ENCODE data around the gene LGALS9.

The LGALS9 gene

DNA sequence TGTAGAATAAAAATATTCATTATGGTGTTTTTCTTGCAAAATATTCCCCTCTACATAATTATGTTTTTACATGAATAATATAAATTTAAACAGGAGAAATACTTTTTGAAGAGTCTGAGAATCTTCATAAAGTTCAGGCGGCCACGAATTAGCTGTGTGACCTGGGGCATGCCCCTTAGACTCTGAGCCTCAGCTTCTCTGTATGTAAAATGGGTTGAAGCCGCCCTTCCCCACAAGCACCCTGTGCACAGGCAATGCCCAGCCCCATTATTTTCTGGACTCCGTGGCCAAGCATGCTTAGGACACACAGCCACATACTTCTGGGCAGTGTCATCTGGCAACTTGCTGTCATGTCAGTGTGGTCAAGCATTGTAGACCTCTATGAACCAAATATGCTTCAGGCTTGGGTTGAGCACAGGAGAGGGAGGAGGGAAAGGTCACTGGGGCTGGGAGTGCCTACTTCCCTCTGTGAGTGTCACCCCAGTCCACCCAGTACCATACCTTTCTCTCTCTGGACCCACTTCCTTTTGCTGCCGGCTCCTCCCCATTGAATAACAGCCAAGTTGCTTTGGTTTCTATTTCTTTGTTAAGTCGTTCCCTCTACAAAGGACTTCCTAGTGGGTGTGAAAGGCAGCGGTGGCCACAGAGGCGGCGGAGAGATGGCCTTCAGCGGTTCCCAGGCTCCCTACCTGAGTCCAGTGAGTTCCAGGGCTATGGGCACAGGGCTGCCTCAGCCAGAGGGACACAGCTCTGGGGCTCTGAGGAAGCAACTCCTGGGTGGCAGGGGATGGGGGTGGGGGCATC is at the start of gene LGALS9:
Gene LGALS9 (plus strand): TSS at position 582 of the 804 bp plus-strand sequence. CDS start 78 bp downstream, at position 660.
- DNase-seq (ENCODE audit: low read depth, low spot score): no peak

DNA sequence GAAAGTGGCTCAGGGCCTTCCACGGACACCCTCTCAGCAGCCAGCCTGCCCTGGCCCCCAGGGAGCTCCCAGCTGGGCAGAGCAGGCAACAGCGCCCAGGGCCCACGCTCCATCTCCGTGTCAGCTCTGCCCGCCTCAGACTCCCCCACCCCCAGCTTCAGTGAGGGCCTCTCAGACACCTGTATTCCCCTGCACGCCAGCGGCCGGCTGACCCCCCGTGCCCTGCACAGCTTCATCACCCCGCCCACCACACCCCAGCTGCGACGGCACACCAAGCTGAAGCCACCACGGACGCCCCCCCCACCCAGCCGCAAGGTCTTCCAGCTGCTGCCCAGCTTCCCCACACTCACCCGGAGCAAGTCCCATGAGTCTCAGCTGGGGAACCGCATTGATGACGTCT is 48.3 kb upstream of the LGALS9 start:
- no peak for DNase-seq (ENCODE audit: low read depth, low spot score)

DNA sequence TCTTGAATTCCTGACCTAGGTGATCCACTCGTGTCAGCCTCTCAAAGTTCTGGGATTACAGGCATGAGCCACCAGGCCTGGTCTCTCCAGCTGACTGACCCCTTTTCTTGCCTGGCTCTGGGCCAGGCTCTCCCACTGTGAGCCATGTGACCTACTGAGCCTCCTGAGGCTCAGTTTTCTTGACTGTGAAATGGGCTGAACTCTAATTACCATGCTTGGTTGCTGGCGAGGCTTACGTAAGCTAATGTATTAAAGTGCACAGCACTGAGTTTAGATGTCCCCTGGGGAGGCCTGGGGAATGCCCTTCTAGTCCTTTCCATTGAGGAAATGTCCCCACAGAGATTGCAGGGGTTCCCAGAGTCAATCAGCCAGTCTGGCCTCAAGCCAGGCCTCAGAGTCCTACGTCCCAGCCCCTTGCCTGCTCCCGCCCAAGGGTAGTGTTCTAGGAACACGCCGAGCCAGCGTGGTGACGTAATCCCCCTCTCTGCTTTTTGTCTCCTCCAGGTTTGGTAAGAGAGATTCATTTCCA is 45.8 kb upstream of the LGALS9 start:
- no peak for DNase-seq (ENCODE audit: low read depth, low spot score)

DNA sequence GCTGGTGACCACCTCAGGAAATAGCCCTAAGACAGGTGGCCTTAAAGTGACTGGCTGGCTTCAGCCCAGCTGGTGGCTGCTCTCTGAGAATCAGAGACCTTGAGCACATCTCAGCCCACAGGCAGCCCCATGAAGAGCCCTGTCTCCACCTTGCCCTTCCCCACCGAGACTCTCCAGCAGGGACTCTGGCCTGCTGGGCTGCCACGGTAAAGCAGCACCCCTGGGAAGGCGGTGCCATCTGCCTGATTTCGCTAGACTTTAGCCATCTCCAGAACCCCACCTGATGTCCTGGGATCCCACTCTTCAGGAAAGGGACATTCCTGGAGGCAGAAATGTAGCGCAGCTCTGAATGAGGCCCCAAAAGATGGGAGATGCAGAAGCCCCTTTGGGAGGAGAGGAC is 45.2 kb upstream of the LGALS9 start:
- DNase-seq (ENCODE audit: low read depth, low spot score): no peak

DNA sequence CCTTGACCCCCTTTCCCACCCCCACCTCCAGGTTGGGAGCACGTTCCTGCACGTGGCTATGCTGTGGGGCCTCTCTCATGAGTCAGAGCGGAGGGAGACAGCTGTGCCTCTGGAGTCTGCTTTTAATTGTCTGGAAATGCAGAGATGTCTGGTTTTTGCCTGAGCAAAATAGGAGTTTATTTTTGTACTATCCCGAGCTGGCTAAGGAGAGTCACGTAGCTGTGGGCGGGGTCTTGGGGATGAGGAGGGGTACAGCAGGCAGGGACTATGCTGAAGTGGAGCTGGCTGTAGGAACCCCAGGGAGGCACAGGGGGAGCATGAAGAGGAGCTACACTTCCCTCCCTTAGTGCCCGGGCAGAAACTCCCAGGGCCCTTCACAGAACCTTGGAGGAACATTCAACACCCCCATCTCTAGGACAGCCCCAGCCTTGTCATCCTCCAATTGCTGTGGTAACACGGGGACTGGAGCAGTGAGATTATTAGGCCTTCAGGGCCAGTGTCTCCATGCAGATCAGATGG is 44.7 kb upstream of the LGALS9 start:
- DNase-seq (ENCODE audit: low read depth, low spot score): no peak

DNA sequence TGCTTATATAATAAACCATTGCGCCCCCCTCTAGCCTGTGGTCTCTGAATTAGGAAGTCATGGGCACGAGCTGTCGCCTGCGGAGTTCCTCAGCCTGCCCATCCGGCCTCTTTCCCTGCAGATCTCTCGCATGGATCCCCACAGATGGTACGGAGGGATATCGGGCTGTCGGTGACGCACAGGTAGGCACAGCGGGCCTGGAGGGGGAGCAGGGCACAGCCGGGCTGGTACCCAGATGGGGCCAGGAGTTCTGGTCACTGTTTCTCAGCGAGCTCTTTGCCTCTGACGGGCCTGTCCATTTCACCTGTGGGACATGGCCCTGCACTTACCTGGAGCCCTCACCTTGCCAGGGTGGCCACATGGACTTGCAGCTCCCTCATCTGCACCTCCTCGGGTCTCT is 42.6 kb upstream of the LGALS9 start:
- DNase-seq (ENCODE audit: low read depth, low spot score): no peak

DNA sequence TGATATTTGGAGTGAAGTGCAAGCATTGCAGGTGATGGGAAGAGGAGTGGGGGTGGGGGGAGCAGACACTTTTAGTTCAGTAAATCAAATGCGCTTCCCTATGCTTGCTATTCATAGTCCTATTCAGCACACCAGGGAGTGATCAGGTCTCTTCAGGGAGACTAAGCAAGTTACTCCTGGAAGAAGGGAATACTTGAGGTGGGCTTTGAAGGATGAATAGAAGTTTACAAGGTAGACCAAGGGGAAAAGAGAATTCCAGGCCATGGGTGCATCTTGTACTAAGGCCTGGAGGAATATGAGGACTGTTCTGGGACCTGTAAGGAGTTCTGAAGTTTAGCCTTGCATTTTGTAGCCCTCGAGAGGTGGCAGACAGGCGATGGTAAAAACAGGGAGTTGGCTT is 40.1 kb upstream of the LGALS9 start:
- no peak for DNase-seq (ENCODE audit: low read depth, low spot score)

DNA sequence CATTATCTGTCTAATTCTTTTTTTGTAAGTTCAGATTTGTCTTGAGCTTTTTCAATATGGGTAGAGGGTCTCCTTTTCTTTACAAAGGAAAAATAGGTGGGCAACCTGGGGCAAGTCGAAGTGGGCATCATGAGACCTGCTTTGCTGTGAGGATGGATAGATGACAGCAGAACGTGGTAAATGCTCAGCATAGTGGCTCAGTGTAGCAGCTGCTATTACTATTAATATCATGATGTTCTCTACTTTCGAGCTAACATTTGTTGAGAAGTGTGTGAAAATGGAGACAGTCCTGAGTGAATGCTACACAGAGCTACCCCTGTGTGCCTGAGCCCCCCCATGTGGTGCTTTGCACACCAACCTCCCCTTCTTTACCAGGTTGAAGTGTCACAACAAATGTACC is 39.0 kb upstream of the LGALS9 start:
- no peak for DNase-seq (ENCODE audit: low read depth, low spot score)

DNA sequence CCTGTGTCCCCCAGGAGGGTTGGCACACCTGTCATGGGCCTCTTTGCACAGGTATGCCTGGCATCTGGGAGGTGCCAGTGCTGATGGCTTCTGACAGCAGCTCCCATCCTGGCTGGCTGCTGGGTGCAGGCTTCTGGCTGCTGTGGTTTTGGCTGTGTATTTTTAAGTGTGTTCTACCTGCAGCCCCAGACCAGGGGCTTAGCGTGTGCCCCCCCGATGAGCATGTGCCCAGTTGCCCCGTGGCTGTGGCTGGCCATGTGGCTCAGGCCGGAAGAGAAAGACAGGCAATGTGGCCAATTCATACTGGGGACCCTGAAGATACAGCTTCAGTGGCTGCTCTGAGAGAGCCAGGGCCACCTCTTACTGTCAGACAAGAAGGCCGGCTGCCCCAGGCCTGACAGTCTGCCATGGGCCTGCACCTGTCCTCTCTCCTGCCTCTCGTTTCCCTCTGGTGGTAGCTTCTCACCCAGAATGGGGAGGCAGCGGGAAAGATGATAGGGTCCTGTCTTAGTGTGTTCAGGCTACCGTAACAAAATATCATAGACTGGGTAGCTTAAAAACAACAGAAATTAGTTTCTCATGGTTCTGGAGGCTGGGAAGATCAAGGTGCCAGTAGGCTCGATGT is 37.6 kb upstream of the LGALS9 start:
- no peak for DNase-seq (ENCODE audit: low read depth, low spot score)

DNA sequence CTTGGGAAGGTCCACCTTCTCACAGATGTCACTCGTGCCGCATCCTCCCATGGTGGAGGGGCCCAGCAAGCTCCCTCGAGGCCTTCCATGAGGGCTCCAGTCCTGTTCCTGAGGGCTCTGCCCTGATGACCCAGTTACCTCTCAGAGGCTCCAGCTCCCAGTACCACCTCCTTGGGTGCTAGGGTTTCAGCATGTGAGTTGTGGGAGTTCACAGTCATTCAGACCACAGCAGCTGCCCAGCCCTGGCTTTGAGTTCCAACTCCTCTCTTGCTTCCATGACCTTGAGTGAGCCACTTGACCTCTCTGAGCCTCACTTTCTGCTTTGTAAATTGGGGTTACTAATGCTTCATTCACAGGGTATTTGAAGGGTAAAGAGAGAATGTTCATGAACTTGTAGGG is 37.1 kb upstream of the LGALS9 start:
- no peak for DNase-seq (ENCODE audit: low read depth, low spot score)

DNA sequence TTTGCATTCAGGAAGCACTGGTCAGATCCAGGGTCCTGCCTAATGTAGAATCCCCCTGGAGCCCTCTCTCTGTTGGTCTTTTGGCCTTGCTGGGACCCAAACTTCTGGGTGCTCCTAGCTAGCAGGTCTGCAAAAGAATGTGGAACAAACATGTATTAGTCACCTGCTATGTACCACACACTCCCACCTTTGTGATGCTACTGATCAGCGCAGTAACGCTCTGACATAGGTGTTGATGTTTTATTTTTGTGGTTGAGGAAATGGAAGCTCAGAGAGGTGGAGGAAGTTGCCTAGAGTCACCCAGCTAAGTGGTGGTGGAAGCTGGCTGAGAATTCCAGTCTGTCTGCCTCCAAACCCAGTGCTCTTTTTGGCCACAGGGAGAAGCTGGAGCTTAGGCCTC is 35.8 kb upstream of the LGALS9 start:
- DNase-seq (ENCODE audit: low read depth, low spot score): no peak

DNA sequence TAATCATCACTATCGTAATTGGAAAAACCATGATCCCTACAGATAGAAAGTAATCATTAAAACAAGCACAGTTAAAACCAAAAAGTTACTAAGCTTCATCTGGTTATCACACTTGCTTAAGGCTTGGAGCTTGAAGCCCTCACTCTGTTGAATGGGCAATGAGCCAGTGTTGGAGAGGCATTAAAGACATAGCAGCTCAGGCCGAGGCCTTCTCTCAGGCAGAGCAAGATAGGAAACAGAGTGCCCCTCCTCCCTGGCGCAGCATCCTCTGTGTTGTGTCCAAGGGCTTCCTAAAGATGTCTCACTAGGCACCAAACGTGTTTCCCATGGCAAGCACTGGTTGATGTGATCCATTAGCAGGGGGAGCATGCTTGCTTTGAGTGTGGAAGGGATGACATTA is 34.9 kb upstream of the LGALS9 start:
- no peak for DNase-seq (ENCODE audit: low read depth, low spot score)

DNA sequence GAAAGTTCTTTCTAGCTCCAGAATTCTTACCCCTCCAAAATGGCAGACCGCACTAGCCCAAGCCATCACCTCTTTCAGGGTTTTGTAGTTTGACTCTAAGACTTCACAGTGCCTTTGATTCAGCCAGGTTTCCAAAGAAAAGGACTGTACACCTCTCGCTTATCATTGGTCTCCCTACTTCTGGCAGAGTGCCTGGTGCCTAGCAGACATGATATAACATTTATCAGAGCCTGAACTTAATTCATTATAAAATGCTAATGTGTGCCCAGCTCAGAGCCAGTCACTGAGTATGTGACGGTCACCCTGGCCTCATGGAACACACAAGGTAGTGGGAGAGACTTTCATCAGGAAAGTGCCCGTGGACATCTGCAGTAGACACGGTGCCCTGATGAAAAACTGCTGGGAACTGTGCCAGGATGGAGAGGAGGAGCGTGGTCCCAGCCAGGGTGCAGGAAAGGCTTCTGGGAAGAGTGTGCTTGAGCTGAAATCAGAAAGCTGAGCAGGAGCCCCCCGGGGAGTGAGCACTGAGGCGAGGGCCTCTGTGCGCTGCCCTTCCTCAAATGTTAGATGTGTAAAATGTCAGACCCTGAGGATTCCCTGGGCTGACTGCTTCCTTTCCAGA is 34.3 kb upstream of the LGALS9 start:
- no peak for DNase-seq (ENCODE audit: low read depth, low spot score)

DNA sequence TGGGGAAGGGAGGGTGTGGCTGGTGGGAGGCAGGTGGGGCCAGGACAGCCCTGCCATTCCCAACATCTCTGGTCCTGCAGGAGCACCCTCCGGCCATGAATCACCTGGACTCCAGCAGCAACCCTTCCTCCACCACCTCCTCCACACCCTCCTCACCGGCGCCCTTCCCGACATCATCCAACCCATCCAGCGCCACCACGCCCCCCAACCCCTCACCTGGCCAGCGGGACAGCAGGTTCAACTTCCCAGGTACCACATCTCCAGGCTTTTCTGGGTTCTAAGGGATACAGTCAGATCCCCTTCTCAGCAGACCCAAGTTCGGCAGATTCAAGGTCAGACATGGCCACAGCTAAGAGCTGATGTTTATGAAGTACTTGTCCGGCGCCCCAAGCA is 33.8 kb upstream of the LGALS9 start:
- DNase-seq (ENCODE audit: low read depth, low spot score): no peak

DNA sequence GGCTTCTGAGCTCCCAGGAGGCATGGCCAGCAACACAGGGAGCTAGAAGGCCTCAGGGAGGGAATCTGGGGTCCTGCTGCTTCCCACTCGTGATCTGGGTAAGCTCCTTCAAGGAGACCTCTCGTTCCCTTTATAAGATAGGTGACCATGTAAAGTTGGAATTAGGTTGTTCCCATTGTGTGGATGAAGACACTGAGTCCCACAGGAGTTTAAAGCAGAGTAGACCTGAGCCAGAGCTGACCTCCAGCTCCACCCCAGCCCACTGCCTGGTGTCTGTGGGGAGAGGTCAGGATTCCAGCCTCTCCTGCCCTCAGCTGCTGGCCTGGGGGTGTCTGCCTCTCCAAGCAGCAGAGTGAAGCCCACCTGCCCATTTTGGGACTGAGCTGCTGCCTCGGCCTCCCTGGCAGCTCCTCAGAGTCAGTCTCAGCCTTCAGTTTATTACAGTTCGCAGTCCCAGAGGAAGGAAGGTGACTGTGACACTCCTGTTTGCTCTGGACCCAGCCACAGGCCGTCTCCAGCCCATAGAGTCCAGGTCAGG is 33.1 kb upstream of the LGALS9 start:
- DNase-seq (ENCODE audit: low read depth, low spot score): no peak

DNA sequence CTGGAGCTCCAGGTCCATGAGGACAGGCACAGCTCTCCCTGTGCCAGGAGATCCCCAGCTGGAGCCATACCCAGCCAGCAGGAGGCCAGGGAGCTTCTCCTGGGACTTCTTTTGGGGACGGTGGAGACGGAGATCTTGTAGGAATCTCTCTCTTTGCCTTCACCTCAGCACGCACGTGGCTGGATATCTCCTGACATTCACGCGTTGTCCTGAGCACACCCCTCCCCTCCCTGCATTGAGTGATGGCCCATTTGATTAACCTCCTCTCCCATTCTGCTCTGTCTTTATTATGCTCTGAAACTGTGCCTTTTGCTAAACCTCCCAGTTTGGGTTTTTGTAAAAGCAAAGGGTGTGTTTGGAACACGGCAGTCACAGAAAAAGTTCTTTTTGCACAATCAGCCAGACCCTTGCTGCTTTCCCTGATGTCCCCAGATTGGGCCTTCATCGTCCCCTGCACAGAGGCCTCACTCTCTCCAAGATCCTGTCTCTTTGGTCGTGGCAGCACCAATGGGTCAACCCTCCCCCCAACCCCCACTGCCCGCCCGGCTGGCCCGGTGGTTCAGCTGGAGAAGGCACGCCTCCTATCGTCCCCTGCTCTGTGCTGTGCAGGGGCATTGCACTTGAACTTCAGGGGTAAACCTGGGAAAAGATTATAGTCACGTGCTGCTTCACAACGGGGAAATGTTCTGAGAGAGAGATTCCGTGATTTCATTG is 32.5 kb upstream of the LGALS9 start:
- no peak for DNase-seq (ENCODE audit: low read depth, low spot score)

DNA sequence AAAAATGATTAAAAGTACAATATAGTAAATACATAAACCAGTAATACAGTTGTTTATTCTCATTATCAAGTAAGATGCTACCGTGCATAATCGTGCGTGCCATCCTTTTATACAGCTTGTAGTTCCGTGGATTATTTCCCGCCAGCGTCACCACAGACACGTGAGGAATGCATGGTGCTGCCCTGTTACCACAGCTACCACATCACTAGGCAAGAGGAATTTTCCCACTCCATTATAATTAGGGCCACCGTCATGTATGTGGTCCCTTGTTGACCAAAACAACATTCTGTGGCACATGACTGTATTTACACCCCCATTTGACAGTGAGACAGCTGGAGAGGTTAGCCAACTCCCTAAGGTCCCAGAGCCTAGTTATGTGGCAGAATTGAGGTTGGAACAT is 30.5 kb upstream of the LGALS9 start:
- no peak for DNase-seq (ENCODE audit: low read depth, low spot score)

DNA sequence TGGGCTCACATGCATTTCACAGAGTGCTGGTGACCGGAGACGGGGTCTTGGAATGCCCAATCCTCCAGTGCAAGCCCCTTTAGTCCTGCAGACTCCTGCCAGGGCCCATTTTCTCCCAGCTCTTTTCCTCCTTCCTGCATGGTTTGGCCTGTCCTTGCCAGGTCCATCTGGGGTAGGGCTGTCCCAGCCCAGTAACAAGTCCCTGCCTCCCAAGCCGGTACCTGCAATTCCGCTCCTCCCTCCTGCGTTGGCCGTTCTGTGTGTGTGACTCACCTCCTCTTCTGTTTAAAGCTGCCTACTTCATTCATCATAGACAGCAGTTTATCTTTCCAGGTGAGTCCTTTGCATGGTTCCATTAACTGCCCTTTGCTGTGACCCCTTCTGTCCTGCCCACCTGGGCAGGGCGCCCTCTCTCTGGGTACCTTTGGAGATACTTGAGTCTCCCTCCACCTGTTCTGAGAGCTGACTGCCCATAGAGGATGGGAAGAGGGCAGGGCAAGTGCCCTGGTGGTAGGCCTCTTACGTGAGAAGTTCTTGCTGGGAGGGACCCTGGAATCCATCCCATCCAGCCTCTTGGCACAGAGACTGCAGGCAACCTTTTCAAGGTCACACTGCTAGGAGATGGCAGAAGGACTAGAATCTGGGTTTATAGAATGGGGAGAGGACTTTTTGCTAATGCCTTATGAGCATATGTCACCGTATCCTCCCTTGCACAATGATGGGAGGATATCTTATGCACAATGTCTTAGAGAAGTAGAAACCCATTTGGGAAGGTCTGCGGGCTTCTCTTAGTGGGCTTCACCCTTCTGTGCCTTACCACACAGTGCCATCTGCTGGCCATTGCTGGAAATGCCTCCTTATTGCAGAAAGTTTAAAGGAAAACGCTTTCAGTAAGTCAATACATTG is 29.7 kb upstream of the LGALS9 start:
- peak; percentile 70 for DNase-seq (ENCODE audit: low read depth, low spot score)

DNA sequence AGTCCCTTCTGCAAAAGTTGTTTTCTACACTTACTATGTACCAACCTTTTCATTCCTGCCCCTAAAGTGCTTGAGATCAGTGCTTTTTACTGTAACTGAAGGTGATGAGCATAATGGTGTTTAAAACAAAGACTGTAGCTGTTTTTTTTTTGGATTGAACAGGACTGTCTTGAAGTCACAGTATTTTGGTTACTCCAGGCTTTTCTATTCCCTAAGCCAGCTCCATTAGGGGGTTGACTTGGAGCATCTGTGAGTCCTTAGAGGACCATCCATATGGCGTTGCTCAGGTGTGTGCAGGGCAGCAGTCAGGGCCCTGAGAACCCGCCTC is 29.0 kb upstream of the LGALS9 start:
- no peak for DNase-seq (ENCODE audit: low read depth, low spot score)

DNA sequence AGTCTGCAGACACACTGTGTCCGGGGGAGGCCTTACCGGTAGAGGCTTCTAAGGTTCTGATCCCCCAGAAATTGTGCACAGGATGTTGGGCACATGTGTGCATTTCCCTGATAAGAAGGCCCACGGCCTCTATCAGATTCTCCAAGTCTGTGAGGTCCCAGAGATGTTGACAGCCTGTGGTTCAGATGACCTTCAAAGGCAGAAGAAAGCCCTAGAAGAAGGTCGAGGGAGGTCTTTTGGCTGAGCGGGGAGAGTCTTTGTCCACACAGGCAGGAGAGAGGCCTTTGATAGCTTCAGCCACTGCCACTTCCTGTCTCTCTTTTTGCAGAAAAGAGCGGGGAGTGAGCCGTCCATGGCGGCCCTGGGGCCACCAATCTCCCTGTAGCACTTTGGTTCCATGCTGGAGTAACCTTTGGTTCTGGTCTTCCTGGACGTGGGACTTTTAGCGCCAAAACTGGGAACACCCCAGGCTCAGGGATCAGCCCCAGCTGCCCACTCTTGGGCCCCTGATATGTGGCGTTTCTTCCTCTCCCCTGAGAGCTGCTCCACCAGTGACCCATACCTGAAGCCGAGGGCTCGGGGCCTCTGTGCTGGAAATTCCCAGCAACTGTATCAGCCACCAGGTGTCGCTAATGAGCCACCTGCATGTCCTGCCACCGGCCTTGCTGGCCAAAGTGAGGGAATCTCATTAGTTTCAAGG is 28.1 kb upstream of the LGALS9 start:
- peak; percentile 29 for DNase-seq (ENCODE audit: low read depth, low spot score)
